Fibroblast of upper back skin (primary cell): ENCODE results near the gene MYH6.
"Not testable (repeated sequence)": the region's sequence is repeated elsewhere in the genome, so short reads cannot be mapped to it uniquely, and the experiment has no call there.

ENCODE experiments used
- DNase-seq: peaks from one replicate; pipeline ENCODE4 v3.0.0-alpha.2; 2013

MYH6 gene

GRCh38 chr14:23407516-23408306, at the start of gene MYH6:
Gene MYH6, minus strand, starts transcription at chr14:23408273. Its CDS starts 1,050 bp downstream, at chr14:23407223.
- no peak for DNase-seq

- not testable (repeated sequence) for DNase-seq
Observed at GRCh38 chr14:23456883-23457586, 49.0 kb upstream of the MYH6 start.

- no peak for DNase-seq
Observed at GRCh38 chr14:23454445-23454856, 46.4 kb upstream of the MYH6 start.

- DNase-seq, result no peak
Observed at GRCh38 chr14:23452237-23452636, 44.2 kb upstream of the MYH6 start.

GRCh38 chr14:23450379-23450778, 42.3 kb upstream of the MYH6 start:
- DNase-seq, result no peak

- DNase-seq, result no peak
Observed at GRCh38 chr14:23449314-23449713, 41.2 kb upstream of the MYH6 start.

- no peak for DNase-seq
Observed at GRCh38 chr14:23447361-23448350, 39.6 kb upstream of the MYH6 start.

GRCh38 chr14:23446291-23446851, 38.3 kb upstream of the MYH6 start:
- no peak for DNase-seq

- no peak for DNase-seq
Observed at GRCh38 chr14:23445773-23446172, 37.7 kb upstream of the MYH6 start.

- no peak for DNase-seq
Observed at GRCh38 chr14:23444314-23444713, 36.2 kb upstream of the MYH6 start.

GRCh38 chr14:23443881-23444280, 35.8 kb upstream of the MYH6 start:
- no peak for DNase-seq

- DNase-seq, result no peak
Observed at GRCh38 chr14:23443411-23443812, 35.3 kb upstream of the MYH6 start.

- no peak for DNase-seq
Observed at GRCh38 chr14:23442721-23443356, 34.8 kb upstream of the MYH6 start.

- no peak for DNase-seq
Observed at GRCh38 chr14:23441076-23441475, 33.0 kb upstream of the MYH6 start.

- DNase-seq, result no peak
Observed at GRCh38 chr14:23439107-23439835, 31.2 kb upstream of the MYH6 start.

GRCh38 chr14:23438101-23438971, 30.3 kb upstream of the MYH6 start:
- DNase-seq, result no peak

GRCh38 chr14:23437133-23438100, 29.3 kb upstream of the MYH6 start:
- DNase-seq, result no peak

GRCh38 chr14:23436327-23437132, 28.5 kb upstream of the MYH6 start:
- no peak for DNase-seq
